SK-N-SH treated with all-trans-retinoic acid at 6 μM for 48 hours (cell line): ENCODE data around the gene FST.
A peak's percentile ranks its signal among the peaks of the same experiment; 100 is the strongest.

Experiments
- ATAC-seq: fragments of 200-7000 bp; cut with Tn5 transposase; 3 replicates; pipeline ENCODE4 v1.9.1; 2020; ENCODE audit warnings: mild to moderate bottlenecking, moderate library complexity
- ARNTL ChIP-seq: fragments of 450-650 bp; formaldehyde crosslinking; IDR thresholded peaks from 2 replicates; pipeline ENCODE4 v1.5.0; 2020; ENCODE audit warnings: low read depth, mild to moderate bottlenecking, moderate library complexity, borderline replicate concordance
- BACH2 ChIP-seq: fragments of 250-450 bp; sonication (Bioruptor Pico); IDR thresholded peaks from 2 replicates; pipeline ENCODE4 v1.9.0; 2021; ENCODE audit warnings: mild to moderate bottlenecking, borderline replicate concordance
- CREB5 ChIP-seq: fragments of 250-450 bp; sonication (Bioruptor Pico); IDR thresholded peaks from 2 replicates; pipeline ENCODE4 v1.5.1; 2020; ENCODE audit warnings: low read depth, mild to moderate bottlenecking, moderate library complexity
- CSDC2 ChIP-seq: fragments of 250-450 bp; sonication (Bioruptor Pico); IDR thresholded peaks from 2 replicates; pipeline ENCODE4 v1.5.0; 2020; ENCODE audit warnings: mild to moderate bottlenecking, moderate library complexity
- CSRNP3 ChIP-seq: fragments of 250-450 bp; sonication (Bioruptor Pico); IDR thresholded peaks from 2 replicates; pipeline ENCODE4 v1.5.1; 2021; ENCODE audit warnings: mild to moderate bottlenecking, moderate library complexity
- ESRRG ChIP-seq: fragments of 250-450 bp; sonication (Bioruptor Pico); IDR thresholded peaks from 2 replicates; pipeline ENCODE4 v1.6.1; 2021; ENCODE audit warnings: mild to moderate bottlenecking
- GLIS3 ChIP-seq: fragments of 250-450 bp; sonication (Bioruptor Pico); IDR thresholded peaks from 2 replicates; pipeline ENCODE4 v1.5.0; 2020; ENCODE audit warnings: mild to moderate bottlenecking, moderate library complexity
- ISL1 ChIP-seq: fragments of 250-450 bp; sonication (Bioruptor Pico); IDR thresholded peaks from 2 replicates; pipeline ENCODE4 v2.1.2; 2022; ENCODE audit warnings: mild to moderate bottlenecking, moderate library complexity
- OSR1 ChIP-seq: fragments of 250-450 bp; sonication (Bioruptor Pico); IDR thresholded peaks from 2 replicates; pipeline ENCODE4 v1.8.0; 2022; ENCODE audit warnings: moderate library complexity, mild to moderate bottlenecking, inconsistent platforms
- POU6F1 ChIP-seq: fragments of 250-450 bp; sonication (Bioruptor Pico); IDR thresholded peaks from 2 replicates; pipeline ENCODE4 v1.8.0; 2021; ENCODE audit warnings: low read depth, mild to moderate bottlenecking, moderate library complexity, borderline replicate concordance
- PPARA ChIP-seq: fragments of 250-450 bp; sonication (Bioruptor Pico); IDR thresholded peaks from 2 replicates; pipeline ENCODE4 v1.5.0; 2020; ENCODE audit warnings: mild to moderate bottlenecking, borderline replicate concordance
- RARB ChIP-seq: fragments of 250-450 bp; sonication (Bioruptor Pico); IDR thresholded peaks from 2 replicates; pipeline ENCODE4 v1.8.0; 2021; ENCODE audit warnings: mild to moderate bottlenecking, moderate library complexity
- SNAI2 ChIP-seq: fragments of 250-450 bp; sonication (Bioruptor Pico); IDR thresholded peaks from 2 replicates; pipeline ENCODE4 v1.5.0; 2020; ENCODE audit warnings: mild to moderate bottlenecking, moderate library complexity
- TOX ChIP-seq: fragments of 250-450 bp; sonication (Bioruptor Pico); IDR thresholded peaks from 2 replicates; pipeline ENCODE4 v1.8.0; 2021; ENCODE audit warnings: mild to moderate bottlenecking, moderate library complexity, borderline replicate concordance
- TSHZ2 ChIP-seq: fragments of 250-450 bp; sonication (Bioruptor Pico); IDR thresholded peaks from 2 replicates; pipeline ENCODE4 v1.5.0; 2020; ENCODE audit warnings: mild to moderate bottlenecking, moderate library complexity
- ZC3H10 ChIP-seq: fragments of 250-450 bp; sonication (Bioruptor Pico); IDR thresholded peaks from 2 replicates; pipeline ENCODE4 v1.5.1; 2021; ENCODE audit warnings: mild to moderate bottlenecking, moderate library complexity
- ZFP3 ChIP-seq: fragments of 250-450 bp; sonication (Bioruptor Pico); IDR thresholded peaks from 2 replicates; pipeline ENCODE4 v1.5.0; 2020; ENCODE audit warnings: mild to moderate bottlenecking, moderate library complexity
- ZFP30 ChIP-seq: fragments of 450-650 bp; formaldehyde crosslinking; IDR thresholded peaks from 2 replicates; pipeline ENCODE4 v1.5.0; 2022; ENCODE audit warnings: mild to moderate bottlenecking, moderate library complexity
- ZNF565 ChIP-seq: fragments of 450-650 bp; formaldehyde crosslinking; conservative IDR thresholded peaks from 2 replicates; pipeline ENCODE4 v1.5.0; 2020; ENCODE audit warnings: low read depth, mild to moderate bottlenecking, moderate library complexity
- ZNF70 ChIP-seq: fragments of 450-650 bp; formaldehyde crosslinking; IDR thresholded peaks from 2 replicates; pipeline ENCODE4 v1.5.0; 2020; ENCODE audit warnings: mild to moderate bottlenecking, moderate library complexity
- ZNF8 ChIP-seq: fragments of 450-650 bp; formaldehyde crosslinking; IDR thresholded peaks from 2 replicates; pipeline ENCODE4 v1.5.0; 2020; ENCODE audit warnings: mild to moderate bottlenecking, moderate library complexity

The FST gene

GRCh38 chr5:53480416-53481158, at the start of gene FST:
TSS of gene FST (plus strand) at chr5:53480629. CDS start at chr5:53480792, 163 bp downstream.
- TF ChIP-seq ESRRG (CRISPR knock-in tag): no peak
- no peak for TF ChIP-seq ARNTL (CRISPR knock-in tag)
- TF ChIP-seq PPARA (CRISPR knock-in tag): no peak
- no peak for TF ChIP-seq RARB (CRISPR knock-in tag)
- no peak for TF ChIP-seq GLIS3 (CRISPR knock-in tag)
- no peak for TF ChIP-seq ZNF8 (CRISPR knock-in tag)
- no peak for TF ChIP-seq CSDC2 (CRISPR knock-in tag)
- TF ChIP-seq ZC3H10 (CRISPR knock-in tag): no peak
- no peak for TF ChIP-seq POU6F1 (CRISPR knock-in tag)
- TF ChIP-seq ISL1 (CRISPR knock-in tag): no peak
- TF ChIP-seq TOX (CRISPR knock-in tag): no peak
- TF ChIP-seq OSR1 (CRISPR knock-in tag): no peak
- TF ChIP-seq CSRNP3: no peak
- no peak for TF ChIP-seq ZNF70 (CRISPR knock-in tag)
- ATAC-seq: peak; percentile 9

- TF ChIP-seq TOX (CRISPR knock-in tag): no peak
- no peak for TF ChIP-seq ZC3H10 (CRISPR knock-in tag)
- TF ChIP-seq ZFP3 (CRISPR knock-in tag): no peak
- no peak for TF ChIP-seq ZFP30 (CRISPR knock-in tag)
- no peak for TF ChIP-seq GLIS3 (CRISPR knock-in tag)
- no peak for TF ChIP-seq BACH2
- TF ChIP-seq PPARA (CRISPR knock-in tag): no peak
- TF ChIP-seq CSDC2 (CRISPR knock-in tag): no peak
- no peak for TF ChIP-seq ZNF8 (CRISPR knock-in tag)
- no peak for TF ChIP-seq SNAI2
- no peak for TF ChIP-seq RARB (CRISPR knock-in tag)
- TF ChIP-seq TSHZ2: no peak
- ATAC-seq: peak; percentile 64
Observed at GRCh38 chr5:53431665-53432064, 48.8 kb upstream of the FST start.

GRCh38 chr5:53433026-53433425, 47.4 kb upstream of the FST start:
- no peak for ATAC-seq
- no peak for TF ChIP-seq CSRNP3
- TF ChIP-seq ZNF565 (CRISPR knock-in tag): no peak
- no peak for TF ChIP-seq TOX (CRISPR knock-in tag)
- no peak for TF ChIP-seq ZNF8 (CRISPR knock-in tag)
- TF ChIP-seq TSHZ2: no peak
- TF ChIP-seq CREB5: no peak
